GM23338 (cell line): ENCODE measurements around the gene RIC8A. TPM values are rescaled to one million over a fixed set of nuclear protein-coding genes. Genes with fewer than 3 reads are reported as not detected.

Source experiments
- EZH2 ChIP-seq: fragments of 200-600 bp; sonication (generic); IDR thresholded peaks from one replicate; pipeline ENCODE4 v1.8.0; 2017; ENCODE audit warnings: antibody characterized with exemption, mild to moderate bottlenecking, low read depth; ENCODE audit not compliant: unreplicated experiment
- EZH2phosphoT487 ChIP-seq: fragments of 200-600 bp; sonication (generic); IDR thresholded peaks from one replicate; pipeline ENCODE4 v1.8.1; 2018; ENCODE audit warnings: antibody characterized with exemption; ENCODE audit not compliant: unreplicated experiment
- JUNB ChIP-seq: IDR thresholded peaks from one replicate; pipeline ENCODE4 v1.6.1; 2016; ENCODE audit warnings: antibody characterized with exemption; ENCODE audit not compliant: unreplicated experiment
- NANOG ChIP-seq: IDR thresholded peaks from 2 replicates; pipeline ENCODE4 v1.6.1; 2016; ENCODE audit warnings: antibody characterized with exemption, borderline replicate concordance
- POLR2AphosphoS5 ChIP-seq: IDR thresholded peaks from 2 replicates; pipeline ENCODE4 v1.6.1; 2016; ENCODE audit warnings: antibody characterized with exemption, low read depth
- REST ChIP-seq: IDR thresholded peaks from one replicate; pipeline ENCODE4 v1.6.1; 2018; ENCODE audit warnings: antibody characterized with exemption; ENCODE audit not compliant: unreplicated experiment
- ZNF114 ChIP-seq: fragments of 250-450 bp; sonication (Bioruptor Pico); IDR thresholded peaks from 2 replicates; pipeline ENCODE4 v1.5.0; 2020; ENCODE audit warnings: mild to moderate bottlenecking, moderate library complexity
- polyA plus RNA-seq: library from polyadenylated mRNA; unstranded; fragments of >200 nt; fragmentation: Nextera tagmentation; extraction: Ambion mirVana; gene quantifications from 2 replicates; pipeline ENCODE4 v1.2.1, GENCODE V29; 2016
- total RNA-seq: library from RNA; depleted of rRNA; stranded (reverse); fragments of >200 nt; shearing (Covaris generic); gene quantifications from 2 replicates; pipeline ENCODE4 v1.2.3, GENCODE V29; 2014; rRNA removed

The RIC8A gene
- total and polyA plus RNA-seq, 2 experiments from 2014 or later = 23.6 to 81.3 TPM

GRCh38 chr11:261624-262023, 54.1 kb downstream of the RIC8A start (continued):
- TF ChIP-seq REST (no peak), POLR2AphosphoS5 (no peak), ZNF114 (CRISPR knock-in tag) (no peak), NANOG (no peak), EZH2phosphoT487 (no peak), JUNB (no peak), EZH2 (no peak)

Other genes starting within 250 kb of the RIC8A start
- gene SCGB1C1, start 14.6 kb upstream of the RIC8A start, total RNA-seq = not detected in 2 replicates
- gene SCGB1C1, start 14.6 kb upstream of the RIC8A start, polyA plus RNA-seq = not detected in 2 replicates
- 19.5 and 20.5 TPM in 2 replicates for gene BET1L, start 309 bp upstream of the RIC8A start, total RNA-seq
- gene BET1L, start 309 bp upstream of the RIC8A start, polyA plus RNA-seq = 15.2 and 22.8 TPM in 2 replicates
- gene SIRT3, start 28.6 kb downstream of the RIC8A start, total RNA-seq = 5.2 and 7.0 TPM in 2 replicates
- gene SIRT3, start 28.6 kb downstream of the RIC8A start, polyA plus RNA-seq = 8.9 and 11.4 TPM in 2 replicates
- gene PSMD13, start 29.3 kb downstream of the RIC8A start, total RNA-seq = 99.9 and 111 TPM in 2 replicates
- gene PSMD13, start 29.3 kb downstream of the RIC8A start, polyA plus RNA-seq = 114 and 116 TPM in 2 replicates
- 0.73 TPM in 1 of 2 replicates, not detected in the other for gene NLRP6, start 70.7 kb downstream of the RIC8A start, total RNA-seq
- gene NLRP6, start 70.7 kb downstream of the RIC8A start, polyA plus RNA-seq = 0.15 TPM in 1 of 2 replicates, not detected in the other
- gene PGGHG, start 81.4 kb downstream of the RIC8A start, total RNA-seq = 45.4 and 55.8 TPM in 2 replicates
- gene PGGHG, start 81.4 kb downstream of the RIC8A start, polyA plus RNA-seq = 18.1 and 24.9 TPM in 2 replicates
- not detected in 2 replicates for gene IFITM5, start 91.8 kb downstream of the RIC8A start, total RNA-seq
- 0.42 TPM in 1 of 2 replicates, not detected in the other for gene IFITM5, start 91.8 kb downstream of the RIC8A start, polyA plus RNA-seq
- gene IFITM2, start 100.1 kb downstream of the RIC8A start, total RNA-seq = 57.3 and 91.2 TPM in 2 replicates
- gene IFITM2, start 100.1 kb downstream of the RIC8A start, polyA plus RNA-seq = 857 and 906 TPM in 2 replicates
- gene IFITM1, start 106.3 kb downstream of the RIC8A start, total RNA-seq = 396 and 409 TPM in 2 replicates
- 1,180 and 1,194 TPM in 2 replicates for gene IFITM1, start 106.3 kb downstream of the RIC8A start, polyA plus RNA-seq
- 72.4 and 82.3 TPM in 2 replicates for gene IFITM3, start 113.2 kb downstream of the RIC8A start, total RNA-seq
- 829 and 840 TPM in 2 replicates for gene IFITM3, start 113.2 kb downstream of the RIC8A start, polyA plus RNA-seq
- 55.2 and 92.6 TPM in 2 replicates for gene B4GALNT4, start 161.8 kb downstream of the RIC8A start, total RNA-seq
- 49.9 and 53.5 TPM in 2 replicates for gene B4GALNT4, start 161.8 kb downstream of the RIC8A start, polyA plus RNA-seq
- 18.7 and 23.0 TPM in 2 replicates for gene PKP3, start 186.5 kb downstream of the RIC8A start, total RNA-seq
- gene PKP3, start 186.5 kb downstream of the RIC8A start, polyA plus RNA-seq = 6.1 and 7.2 TPM in 2 replicates
- gene SIGIRR, start 207.3 kb downstream of the RIC8A start, total RNA-seq = 59.1 and 63.0 TPM in 2 replicates
- gene SIGIRR, start 207.3 kb downstream of the RIC8A start, polyA plus RNA-seq = 72.2 and 96.2 TPM in 2 replicates
- gene ANO9, start 234.3 kb downstream of the RIC8A start, total RNA-seq = 6.5 and 10.2 TPM in 2 replicates
- 7.5 and 9.0 TPM in 2 replicates for gene ANO9, start 234.3 kb downstream of the RIC8A start, polyA plus RNA-seq
- 46.6 and 145 TPM in 2 replicates for gene PTDSS2, start 242.6 kb downstream of the RIC8A start, total RNA-seq
- 22.7 and 23.8 TPM in 2 replicates for gene PTDSS2, start 242.6 kb downstream of the RIC8A start, polyA plus RNA-seq